Small intestine (tissue), 7 donors: ENCODE measurements around the gene KIF26B. TPM values are rescaled to one million over a fixed set of nuclear protein-coding genes. Genes with fewer than 3 reads are reported as not detected.

Source experiments
- DNase-seq, 2 donors: peaks; one replicate each; pipeline versions ENCODE4 v3.0.0 to v3.0.0-alpha.2; 2013
- FAIRE-seq: peaks from 2 replicates; lab custom pipeline; 2012; peaks lifted over from hg19 to GRCh38; lab: Jason Lieb, UNC
- H3K27ac ChIP-seq, 3 donors: one replicate each; pipeline ENCODE4 v1.5.1; 2013; ENCODE audit warnings: low read length in 2 of 3, mild to moderate bottlenecking in 2 of 3, control low read depth in 1 of 3, inconsistent platforms in 1 of 3, low read depth in 1 of 3, moderate library complexity in 1 of 3
- H3K27me3 ChIP-seq, 3 donors: one replicate each; pipeline ENCODE4 v1.6.1; 2013; ENCODE audit warnings: low read length in 3 of 3, inconsistent platforms in 1 of 3; ENCODE audit not compliant: control insufficient read depth in 3 of 3, insufficient read depth in 3 of 3
- H3K36me3 ChIP-seq, 3 donors: one replicate each; pipeline ENCODE4 v1.6.1; 2013; ENCODE audit warnings: low read length in 3 of 3, inconsistent platforms in 1 of 3, low read depth in 1 of 3, mild to moderate bottlenecking in 1 of 3, moderate library complexity in 1 of 3; ENCODE audit not compliant: control insufficient read depth in 3 of 3, insufficient read depth in 2 of 3
- H3K4me1 ChIP-seq, 3 donors: one replicate each; pipeline ENCODE4 v1.6.1; 2013; ENCODE audit warnings: low read length in 2 of 3, inconsistent platforms in 1 of 3, low read depth in 1 of 3, mild to moderate bottlenecking in 1 of 3, moderate library complexity in 1 of 3; ENCODE audit not compliant: control insufficient read depth in 3 of 3, insufficient read depth in 2 of 3
- H3K4me3 ChIP-seq, 3 donors: one replicate each; pipeline ENCODE4 v1.5.1; 2013; ENCODE audit warnings: low read length in 3 of 3, control low read depth in 1 of 3, inconsistent platforms in 1 of 3, low read depth in 1 of 3, mild to moderate bottlenecking in 1 of 3, moderate library complexity in 1 of 3
- H3K9me3 ChIP-seq, 2 donors: one replicate each; pipeline ENCODE4 v1.6.1; 2013; ENCODE audit warnings: low read depth in 1 of 2, low read length in 1 of 2; ENCODE audit not compliant: control insufficient read depth in 2 of 2, insufficient read depth in 1 of 2
- WGBS, 3 donors: extraction: QIAGEN DNeasy Blood & Tissue Kit; methylation state at CpG; one replicate each; pipeline ENCODE4 v1.1.7; 2013; 5-methylcytosine and 5-hydroxymethylcytosine counted together
- polyA plus RNA-seq, 4 donors: library from polyadenylated mRNA; stranded (reverse) in 3 of 4; unstranded in 1 of 4; fragments of 200-250 nt in 3 of 4; fragments of 120-200 nt in 1 of 4; gene quantifications; one replicate each; pipeline versions ENCODE4 v1.2.1 to v1.2.3, GENCODE V29; 2013
- donor health status: healthy with polysubstance abuse.
- donor health status: control.
- donor health status: control.
- donor health status: Bipolar disorder and iron deficiency.
- donor health status: healthy.

KIF26B gene
- polyA plus RNA-seq, 4 donors, result 0.27 to 4.0 (median 1.3) TPM; not detected in 1

- Histone ChIP-seq H3K27me3 (no peaks in the 10 kb centered on the region), H3K4me3 (no peak overlapping the region), H3K36me3 (no peaks in the 10 kb centered on the region), H3K27ac (no peak overlapping the region), H3K4me1 (no peaks in the 10 kb centered on the region), H3K9me3 (peaks cover 0 to 25% of the 10 kb centered on the region in 2 donors)
- no peak for FAIRE-seq
- no peak for DNase-seq
- 75 to 85% (median 80%) methylated on average over 5 of the region's 5 CpGs for WGBS, 3 donors
These were observed 338.2 kb downstream of the KIF26B start for GRCh38 chr1:245493029-245493428.

- Histone ChIP-seq H3K4me1 (no peaks in the 10 kb centered on the region), H3K36me3 (no peaks in the 10 kb centered on the region), H3K9me3 (peaks cover 0 to 27% of the 10 kb centered on the region in 2 donors), H3K27me3 (no peaks in the 10 kb centered on the region), H3K27ac (no peak overlapping the region), H3K4me3 (no peak overlapping the region)
- WGBS, 3 donors, result 80 to 88% (median 84%) methylated on average over 5 of the region's 5 CpGs
- no peak for DNase-seq
- no peak for FAIRE-seq
These were observed 340.9 kb downstream of the KIF26B start for GRCh38 chr1:245495681-245496080.

GRCh38 chr1:245500546-245500945 is 345.8 kb downstream of the KIF26B start:
- 78 to 80% (median 79%) methylated on average over 7 of the region's 7 CpGs for WGBS, 3 donors
- Histone ChIP-seq H3K27me3 (no peaks in the 10 kb centered on the region), H3K9me3 (peaks cover 0 to 8% of the 10 kb centered on the region in 2 donors), H3K4me1 (no peaks in the 10 kb centered on the region), H3K36me3 (no peaks in the 10 kb centered on the region), H3K4me3 (no peak overlapping the region), H3K27ac (no peak overlapping the region)
- DNase-seq (no peak), FAIRE-seq (no peak)

- WGBS, 3 donors, result 84 to 95% (median 93%) methylated on average over 7 of the region's 7 CpGs
- peaks cover 0 to 7% of the 10 kb centered on the region in 2 donors for H3K9me3 ChIP-seq
- H3K27me3 ChIP-seq, result no peaks in the 10 kb centered on the region
- H3K36me3 ChIP-seq, result no peaks in the 10 kb centered on the region
- FAIRE-seq, result no peak
- no peak for DNase-seq
- H3K4me3 ChIP-seq, result no peak overlapping the region
- no peak overlapping the region for H3K27ac ChIP-seq
- H3K4me1 ChIP-seq, result no peaks in the 10 kb centered on the region
These were observed 346.8 kb downstream of the KIF26B start for GRCh38 chr1:245501633-245502032.

GRCh38 chr1:245503548-245503947 is 348.8 kb downstream of the KIF26B start:
- 92 to 96% (median 95%) methylated on average over 9 of the region's 9 CpGs for WGBS, 3 donors
- Histone ChIP-seq H3K4me3 (no peak overlapping the region), H3K27ac (no peak overlapping the region), H3K27me3 (no peaks in the 10 kb centered on the region), H3K9me3 (no peaks in the 10 kb centered on the region), H3K4me1 (no peaks in the 10 kb centered on the region), H3K36me3 (no peaks in the 10 kb centered on the region)
- DNase-seq (no peak), FAIRE-seq (no peak)

- 46 to 55% (median 48%) methylated on average over 4 of the region's 4 CpGs for WGBS, 3 donors
These were observed 355.4 kb downstream of the KIF26B start for GRCh38 chr1:245510144-245510543.

GRCh38 chr1:245512181-245512888 is 357.6 kb downstream of the KIF26B start:
- DNase-seq, result no peak
- Histone ChIP-seq H3K4me1 (no peaks in the 10 kb centered on the region), H3K27ac (no peak overlapping the region), H3K36me3 (no peaks in the 10 kb centered on the region), H3K27me3 (no peaks in the 10 kb centered on the region), H3K9me3 (no peaks in the 10 kb centered on the region), H3K4me3 (no peak overlapping the region)
- FAIRE-seq, result no peak
- WGBS, 3 donors, result 52 to 72% (median 71%) methylated on average over 8 of the region's 8 CpGs

More at GRCh38 chr1:245510144-245510543, 355.4 kb downstream of the KIF26B start:
- DNase-seq (no peak), FAIRE-seq (no peak)
- Histone ChIP-seq H3K36me3 (no peaks in the 10 kb centered on the region), H3K4me3 (no peak overlapping the region), H3K4me1 (no peaks in the 10 kb centered on the region), H3K27ac (no peak overlapping the region), H3K9me3 (no peaks in the 10 kb centered on the region), H3K27me3 (no peaks in the 10 kb centered on the region)

- WGBS, 3 donors, result 61 to 77% (median 69%) methylated on average over 11 of the region's 11 CpGs
- DNase-seq (peak in 1 of 2 donors; percentile 9), FAIRE-seq (no peak)
- no peak overlapping the region for H3K4me3 ChIP-seq
- no peaks in the 10 kb centered on the region for H3K4me1 ChIP-seq
- no peaks in the 10 kb centered on the region for H3K36me3 ChIP-seq
- no peaks in the 10 kb centered on the region for H3K27me3 ChIP-seq
- no peak overlapping the region for H3K27ac ChIP-seq
- H3K9me3 ChIP-seq, result no peaks in the 10 kb centered on the region
These were observed 358.3 kb downstream of the KIF26B start for GRCh38 chr1:245512980-245513578.
